Body of pancreas (tissue), 4 donors: ENCODE data around the gene TRIM58. TPM values are rescaled to one million over a fixed set of nuclear protein-coding genes. Genes with fewer than 3 reads are reported as not detected.

ENCODE experiments used
- ATAC-seq: fragments of 150-250 bp; one replicate; pipeline ENCODE4 v1.9.1; 2016
- DNase-seq, 4 donors: peaks; one replicate each; pipeline ENCODE4 v3.0.0-alpha.2; 2019
- H3K27ac ChIP-seq, 4 donors: fragments of 200-600 bp; sonication (generic); 1 replicate in 3 of 4; 2 replicates in 1 of 4; pipeline versions ENCODE4 v1.5.1 to v1.6.1; 2016 to 2019; ENCODE audit warnings: mild to moderate bottlenecking in 1 of 4, mixed read lengths in 1 of 4, moderate library complexity in 1 of 4
- H3K27me3 ChIP-seq, 2 donors: fragments of 200-600 bp; sonication (generic); one replicate each; pipeline ENCODE4 v1.6.0; 2016; ENCODE audit warnings: mild to moderate bottlenecking in 1 of 2
- H3K36me3 ChIP-seq, 2 donors: fragments of 200-600 bp; sonication (generic); replicated peaks in 1 of 2; 2 replicates each; pipeline ENCODE4 v1.5.1; 2016; ENCODE audit warnings: low read depth in 2 of 2; ENCODE audit not compliant: insufficient read depth in 1 of 2
- H3K4me1 ChIP-seq: fragments of 200-600 bp; sonication (generic); one replicate; pipeline ENCODE4 v1.6.0; 2016
- H3K4me3 ChIP-seq, 2 donors: fragments of 200-600 bp; sonication (generic); 1 replicate in 1 of 2; 2 replicates in 1 of 2; pipeline ENCODE4 v1.5.1; 2016 to 2019
- H3K9me3 ChIP-seq, 3 donors: fragments of 200-600 bp; sonication (generic); 1 replicate in 2 of 3; 2 replicates in 1 of 3; pipeline ENCODE4 v1.5.1; 2016
- CTCF ChIP-seq, 7 experiments: fragments of 450-650 bp in 4 of 7; fragments of 200-600 bp in 3 of 7; sonication (generic) in 3 of 7; IDR thresholded peaks; one replicate each; pipeline ENCODE4 v1.5.1; 2016 to 2019; ENCODE audit warnings: antibody characterized with exemption in 7 of 7
- POLR2A ChIP-seq, 3 donors: fragments of 450-650 bp; IDR thresholded peaks; one replicate each; pipeline ENCODE4 v1.6.1; 2016; ENCODE audit warnings: antibody characterized with exemption in 3 of 3, mild to moderate bottlenecking in 2 of 3
- WGBS, 2 donors: methylation state at CpG; one replicate each; pipeline ENCODE4 v1.1.5; 2017; 5-methylcytosine and 5-hydroxymethylcytosine counted together
- intact Hi-C: fragments of 100-400 bp; cut with DNase I; formaldehyde crosslinking; loops from one replicate; pipeline ENCODE4 v1.15.1; 2023
- total RNA-seq, 2 donors: library from RNA; depleted of rRNA; stranded (reverse); fragments of >200 nt; gene quantifications; one replicate each; pipeline ENCODE4 v1.1.0, GENCODE V29; 2016

The TRIM58 gene
- total RNA-seq, 2 donors from 2014 or later: 0.99 to 3.4 TPM

GRCh38 chr1:247845011-247845692, 11.8 kb upstream of the TRIM58 start:
- WGBS, 2 donors: 54 to 56% methylated on average over 12 of the region's 12 CpGs
- intact Hi-C loops: no loop called here
- no peaks in the 10 kb centered on the region for H3K27me3 ChIP-seq
- H3K4me1 ChIP-seq: no peaks in the 10 kb centered on the region
- DNase-seq (no peak), ATAC-seq (no peak)
- no peak overlapping the region for H3K4me3 ChIP-seq
- TF ChIP-seq POLR2A (IDR thresholded peaks at IDR 0.05) (no peak), CTCF (IDR thresholded peaks at IDR 0.05) (no peak)
- H3K27ac ChIP-seq: no peak overlapping the region
- no peaks in the 10 kb centered on the region for H3K36me3 ChIP-seq
- H3K9me3 ChIP-seq: no peaks in the 10 kb centered on the region

- Histone ChIP-seq H3K27ac (no peak overlapping the region), H3K4me3 (no peak overlapping the region), H3K9me3 (no peaks in the 10 kb centered on the region), H3K4me1 (no peaks in the 10 kb centered on the region), H3K36me3 (no peaks in the 10 kb centered on the region), H3K27me3 (no peaks in the 10 kb centered on the region)
- DNase-seq (no peak), ATAC-seq (no peak)
- TF ChIP-seq POLR2A (IDR thresholded peaks at IDR 0.05) (no peak), CTCF (IDR thresholded peaks at IDR 0.05) (no peak)
- intact Hi-C loops: no loop called here
- 48 to 53% methylated on average over 5 of the region's 5 CpGs for WGBS, 2 donors
Observed at GRCh38 chr1:247845693-247846017, 11.3 kb upstream of the TRIM58 start.

- Histone ChIP-seq H3K9me3 (no peaks in the 10 kb centered on the region), H3K36me3 (no peaks in the 10 kb centered on the region), H3K27ac (no peak overlapping the region), H3K4me3 (no peak overlapping the region), H3K27me3 (no peaks in the 10 kb centered on the region), H3K4me1 (no peaks in the 10 kb centered on the region)
- DNase-seq (no peak), ATAC-seq (no peak)
- intact Hi-C loops: no loop called here
- WGBS, 2 donors: 71% methylated on average over 7 of the region's 7 CpGs
- no peak for TF ChIP-seq POLR2A (IDR thresholded peaks at IDR 0.05)
- no peak for TF ChIP-seq CTCF (IDR thresholded peaks at IDR 0.05)
Observed at GRCh38 chr1:247848346-247848745, 8.6 kb upstream of the TRIM58 start.

- intact Hi-C loops: no loop called here
- Histone ChIP-seq H3K27me3 (no peaks in the 10 kb centered on the region), H3K4me1 (no peaks in the 10 kb centered on the region), H3K27ac (no peak overlapping the region), H3K36me3 (no peaks in the 10 kb centered on the region), H3K9me3 (no peaks in the 10 kb centered on the region), H3K4me3 (no peak overlapping the region)
- ATAC-seq (no peak), DNase-seq (no peak)
- whole genome bisulfite sequencing, 2 donors: 44 to 61% methylated on average over 1 of the region's 1 CpG
- TF ChIP-seq CTCF (IDR thresholded peaks at IDR 0.05): no peak
- TF ChIP-seq POLR2A (IDR thresholded peaks at IDR 0.05): no peak
Observed at GRCh38 chr1:247849616-247850015, 7.4 kb upstream of the TRIM58 start.

- intact Hi-C loops: no loop called here
- no peak overlapping the region for H3K27ac ChIP-seq
- no peak for DNase-seq
- H3K27me3 ChIP-seq: no peaks in the 10 kb centered on the region
- no peaks in the 10 kb centered on the region for H3K36me3 ChIP-seq
- TF ChIP-seq CTCF (IDR thresholded peaks at IDR 0.05) (no peak), POLR2A (IDR thresholded peaks at IDR 0.05) (no peak)
- WGBS, 2 donors: 65 to 67% methylated on average over 14 of the region's 14 CpGs
- ATAC-seq: no peak
- no peak overlapping the region for H3K4me3 ChIP-seq
- H3K4me1 ChIP-seq: peaks cover 6% of the 10 kb centered on the region
- H3K9me3 ChIP-seq: no peaks in the 10 kb centered on the region
Observed at GRCh38 chr1:247854899-247855545, 2.0 kb upstream of the TRIM58 start.
